ENCODE results near the gene TMC5. TPM values are rescaled to one million over a fixed set of nuclear protein-coding genes. Genes with fewer than 3 reads are reported as not detected.

The TMC5 gene
- total RNA-seq, 4 donors from 2014 or later, result 0.19 TPM; not detected in 3

DNA sequence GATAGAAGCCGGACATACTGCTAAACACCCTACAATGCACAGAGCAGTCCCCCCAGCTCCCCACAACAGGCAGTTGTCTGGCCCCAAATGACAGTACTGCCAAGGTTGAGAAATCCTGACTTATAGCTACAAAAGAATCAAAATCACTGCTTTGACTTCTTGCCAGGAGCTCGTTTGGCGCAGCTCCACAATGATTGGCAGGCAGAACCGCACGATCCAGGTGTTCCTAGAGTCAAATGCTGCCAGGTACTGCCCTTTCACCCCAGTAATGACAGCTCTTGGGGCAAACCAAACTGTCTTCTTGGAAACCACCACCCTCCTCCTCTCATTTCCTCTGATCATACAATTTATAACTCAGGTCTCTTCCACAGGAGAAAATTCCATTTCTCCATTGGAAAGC, 2.2 kb upstream of the TMC5 start:
- H3K27ac ChIP-seq, result no peak overlapping the region
- H3K27me3 ChIP-seq, result peaks cover 21 to 30% (median 22%) of the 10 kb centered on the region in 3 donors
- ATAC-seq (no peak), DNase-seq (no peak)
- no peaks in the 10 kb centered on the region for H3K9me3 ChIP-seq
- intact Hi-C loops (cut with DNase I; ENCODE audit: low total_unique reads) (no loop called here), in situ Hi-C loops (cut with MboI; ENCODE audit: low sequenced_read_pairs in 4 of 4) (no loop called here)
- H3K4me3 ChIP-seq, result no peak overlapping the region
- no peaks in the 10 kb centered on the region for H3K36me3 ChIP-seq
- H3K4me1 ChIP-seq, result no peaks in the 10 kb centered on the region
- TF ChIP-seq, protein P1, sequence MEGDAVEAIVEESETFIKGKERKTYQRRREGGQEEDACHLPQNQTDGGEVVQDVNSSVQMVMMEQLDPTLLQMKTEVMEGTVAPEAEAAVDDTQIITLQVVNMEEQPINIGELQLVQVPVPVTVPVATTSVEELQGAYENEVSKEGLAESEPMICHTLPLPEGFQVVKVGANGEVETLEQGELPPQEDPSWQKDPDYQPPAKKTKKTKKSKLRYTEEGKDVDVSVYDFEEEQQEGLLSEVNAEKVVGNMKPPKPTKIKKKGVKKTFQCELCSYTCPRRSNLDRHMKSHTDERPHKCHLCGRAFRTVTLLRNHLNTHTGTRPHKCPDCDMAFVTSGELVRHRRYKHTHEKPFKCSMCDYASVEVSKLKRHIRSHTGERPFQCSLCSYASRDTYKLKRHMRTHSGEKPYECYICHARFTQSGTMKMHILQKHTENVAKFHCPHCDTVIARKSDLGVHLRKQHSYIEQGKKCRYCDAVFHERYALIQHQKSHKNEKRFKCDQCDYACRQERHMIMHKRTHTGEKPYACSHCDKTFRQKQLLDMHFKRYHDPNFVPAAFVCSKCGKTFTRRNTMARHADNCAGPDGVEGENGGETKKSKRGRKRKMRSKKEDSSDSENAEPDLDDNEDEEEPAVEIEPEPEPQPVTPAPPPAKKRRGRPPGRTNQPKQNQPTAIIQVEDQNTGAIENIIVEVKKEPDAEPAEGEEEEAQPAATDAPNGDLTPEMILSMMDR (IDR thresholded peaks at IDR 0.05 in 4 of 5, conservative IDR thresholded peaks at IDR 0.05 in 1 of 5), result no peak
- TF ChIP-seq POLR2A (IDR thresholded peaks at IDR 0.05), result no peak

DNA sequence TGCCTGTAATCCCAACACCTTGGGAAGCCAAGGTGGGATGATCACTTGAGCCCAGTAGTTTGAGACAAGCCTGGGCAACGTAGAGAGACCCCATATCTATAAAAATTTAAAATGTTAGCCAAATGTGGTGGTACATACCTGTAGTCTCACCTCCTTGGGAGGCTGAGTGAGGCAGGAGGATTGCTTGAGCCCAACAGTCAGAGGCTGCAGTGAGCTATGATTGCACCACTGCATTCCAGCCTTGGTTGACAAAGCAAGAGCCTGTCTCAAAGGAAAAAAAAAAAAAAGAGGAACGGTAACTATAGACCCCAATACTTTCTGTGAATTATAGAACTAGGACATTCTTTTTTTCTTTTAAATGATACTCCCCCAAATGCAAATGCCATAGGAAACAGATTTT, 1.8 kb upstream of the TMC5 start:
- Histone ChIP-seq H3K4me3 (no peak overlapping the region), H3K36me3 (no peaks in the 10 kb centered on the region), H3K9me3 (no peaks in the 10 kb centered on the region), H3K4me1 (no peaks in the 10 kb centered on the region), H3K27ac (no peak overlapping the region), H3K27me3 (peaks cover 17 to 25% (median 17%) of the 10 kb centered on the region in 3 donors)
- in situ Hi-C loops (cut with MboI; ENCODE audit: low sequenced_read_pairs in 4 of 4), result no loop called here
- intact Hi-C loops (cut with DNase I; ENCODE audit: low total_unique reads), result no loop called here
- ATAC-seq, result no peak
- DNase-seq, result no peak
- TF ChIP-seq, protein P1 (IDR thresholded peaks at IDR 0.05 in 4 of 5, conservative IDR thresholded peaks at IDR 0.05 in 1 of 5), result no peak
- TF ChIP-seq POLR2A (IDR thresholded peaks at IDR 0.05), result no peak

DNA sequence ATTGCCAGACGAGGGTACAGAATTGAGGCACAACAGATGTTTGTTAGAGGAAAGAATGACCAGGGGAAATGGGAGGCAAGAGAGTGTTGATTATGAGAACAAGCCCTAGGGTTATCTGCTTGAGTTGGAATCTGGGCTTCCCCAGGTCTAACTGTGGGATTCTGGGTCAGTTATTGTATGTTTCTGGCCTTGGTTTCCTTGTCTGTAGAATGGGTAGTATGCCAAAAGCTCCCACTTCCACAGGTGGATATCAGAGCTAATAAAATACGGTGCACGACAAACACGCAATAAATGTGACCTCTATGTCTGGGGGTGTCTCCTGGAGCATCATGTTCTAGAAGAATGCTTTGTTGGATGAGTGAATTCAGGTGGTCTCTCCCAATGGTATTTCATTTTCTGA, 517 bp downstream of the TMC5 start:
- intact Hi-C loops (cut with DNase I; ENCODE audit: low total_unique reads) (no loop called here), in situ Hi-C loops (cut with MboI; ENCODE audit: low sequenced_read_pairs in 4 of 4) (no loop called here)
- Histone ChIP-seq H3K36me3 (no peaks in the 10 kb centered on the region), H3K27me3 (peaks cover 0 to 5% (median 3%) of the 10 kb centered on the region in 3 donors), H3K27ac (no peak overlapping the region), H3K9me3 (peaks cover 0 to 6% (median 0%) of the 10 kb centered on the region in 3 donors), H3K4me1 (no peaks in the 10 kb centered on the region), H3K4me3 (no peak overlapping the region)
- TF ChIP-seq POLR2A (IDR thresholded peaks at IDR 0.05), result no peak
- TF ChIP-seq, protein P1 (IDR thresholded peaks at IDR 0.05 in 4 of 5, conservative IDR thresholded peaks at IDR 0.05 in 1 of 5), result no peak
- DNase-seq (no peak), ATAC-seq (no peak)

DNA sequence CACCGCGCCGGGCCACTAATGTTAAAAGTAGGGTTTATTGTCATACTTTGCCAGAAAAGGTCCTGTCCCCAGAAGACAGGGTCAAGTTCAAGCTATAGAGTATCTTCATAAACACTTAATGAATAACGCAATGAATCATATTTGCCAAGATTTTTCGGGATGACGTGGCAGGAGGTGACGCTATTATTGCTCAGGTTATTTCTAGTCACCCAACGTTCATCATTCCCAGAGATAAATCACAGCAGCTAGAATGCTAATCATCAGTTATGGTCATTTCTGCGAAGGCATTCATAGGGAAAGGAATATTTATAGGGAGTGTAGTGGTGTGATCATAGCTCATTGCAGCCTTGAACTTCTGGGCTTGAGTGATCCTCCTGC, 2.0 kb downstream of the TMC5 start:
- ATAC-seq (no peak), DNase-seq (no peak)
- Histone ChIP-seq H3K27me3 (peaks cover 0 to 5% (median 3%) of the 10 kb centered on the region in 3 donors), H3K9me3 (peaks cover 0 to 6% (median 0%) of the 10 kb centered on the region in 3 donors), H3K36me3 (no peaks in the 10 kb centered on the region), H3K4me3 (no peak overlapping the region), H3K27ac (no peak overlapping the region), H3K4me1 (no peaks in the 10 kb centered on the region)
- in situ Hi-C loops (cut with MboI; ENCODE audit: low sequenced_read_pairs in 4 of 4), result no loop called here
- TF ChIP-seq POLR2A (IDR thresholded peaks at IDR 0.05), result no peak
- TF ChIP-seq, protein P1 (IDR thresholded peaks at IDR 0.05 in 4 of 5, conservative IDR thresholded peaks at IDR 0.05 in 1 of 5), result no peak
- intact Hi-C loops (cut with DNase I; ENCODE audit: low total_unique reads), result no loop called here

DNA sequence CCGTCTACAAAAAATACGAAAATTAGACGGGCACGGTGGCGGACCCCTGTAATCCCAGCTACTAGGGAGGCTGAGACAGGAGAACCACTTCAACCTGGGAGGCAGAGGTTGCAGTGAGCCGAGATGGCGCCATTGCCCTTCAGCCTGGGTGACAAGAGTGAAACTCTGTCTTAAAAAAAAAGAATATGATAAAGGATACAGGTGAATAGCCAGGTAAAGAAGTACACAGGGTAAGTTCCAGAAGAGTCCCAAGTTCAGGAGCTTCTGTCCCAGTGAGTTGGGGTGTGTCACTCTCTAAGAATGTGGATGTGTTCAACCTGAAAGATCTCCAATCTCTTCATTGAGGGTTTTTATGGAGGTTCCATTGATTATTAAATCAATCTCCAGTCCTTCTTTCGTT, 6.8 kb downstream of the TMC5 start:
- TF ChIP-seq POLR2A (IDR thresholded peaks at IDR 0.05), result no peak
- TF ChIP-seq, protein P1 (IDR thresholded peaks at IDR 0.05 in 4 of 5, conservative IDR thresholded peaks at IDR 0.05 in 1 of 5), result no peak
- intact Hi-C loops (cut with DNase I; ENCODE audit: low total_unique reads), result no loop called here
- no peaks in the 10 kb centered on the region for H3K36me3 ChIP-seq
- in situ Hi-C loops (cut with MboI; ENCODE audit: low sequenced_read_pairs in 4 of 4), result no loop called here
- no peaks in the 10 kb centered on the region for H3K27me3 ChIP-seq
- H3K9me3 ChIP-seq, result peaks cover 0 to 6% (median 0%) of the 10 kb centered on the region in 3 donors
- H3K27ac ChIP-seq, result no peak overlapping the region
- no peaks in the 10 kb centered on the region for H3K4me1 ChIP-seq
- no peak overlapping the region for H3K4me3 ChIP-seq
- no peak for DNase-seq
- no peak for ATAC-seq

Measured in gastrocnemius medialis (tissue), 4 donors.